ENCODE data around the gene CYP26A1. TPM values are rescaled to one million over a fixed set of nuclear protein-coding genes. Genes with fewer than 3 reads are reported as not detected.

CYP26A1 gene
- total and polyA plus RNA-seq, 2 experiments from 2014 or later = not detected

- no peak for TF ChIP-seq EZH2 (IDR thresholded peaks at IDR 0.05; ENCODE audit: insufficient read depth, poor library complexity, severe bottlenecking)
- no peak for TF ChIP-seq EZH2phosphoT487 (IDR thresholded peaks at IDR 0.05; ENCODE audit: insufficient read depth, low read depth)
- in situ Hi-C loops (cut with MboI) = no loop called here
- 23 to 27% methylated on average over 3 of the region's 3 CpGs for WGBS, 2 experiments (ENCODE audit: low coverage in 1 of 2, low lambda C conversion rate in 2 of 2, missing lambda C conversion rate in 2 of 2)
These were observed 34.0 kb upstream of the CYP26A1 start for GRCh38 chr10:93039721-93040120.

GRCh38 chr10:93054486-93054885 is 19.2 kb upstream of the CYP26A1 start:
- Histone ChIP-seq H3K4me2 (ENCODE audit: unreplicated experiment) (no peak overlapping the region), H3K79me2 (ENCODE audit: insufficient read depth) (no peaks in the 10 kb centered on the region), H3K9ac (no peak overlapping the region), H2AFZ (no peak overlapping the region), H4K20me1 (ENCODE audit: insufficient read depth) (no peaks in the 10 kb centered on the region), H3K4me3 (no peak overlapping the region), H3K36me3 (ENCODE audit: low read depth) (no peaks in the 10 kb centered on the region), H3K27ac (no peak overlapping the region), H3K9me2 (ENCODE audit: insufficient read depth) (no peaks in the 10 kb centered on the region), H3K27me3 (replicated peaks; ENCODE audit: insufficient read depth) (peaks cover 8% of the 10 kb centered on the region), H3K9me3 (ENCODE audit: low read depth) (no peaks in the 10 kb centered on the region), H3K4me1 (ENCODE audit: insufficient read depth) (no peaks in the 10 kb centered on the region), H3F3A (ENCODE audit: insufficient read depth) (no peaks in the 10 kb centered on the region)
- no peak for DNase-seq
- no peak for TF ChIP-seq EZH2phosphoT487 (IDR thresholded peaks at IDR 0.05; ENCODE audit: insufficient read depth, low read depth)
- TF ChIP-seq EZH2 (IDR thresholded peaks at IDR 0.05; ENCODE audit: insufficient read depth, poor library complexity, severe bottlenecking) = no peak
- 84 to 88% methylated on average over 3 of the region's 3 CpGs for WGBS, 2 experiments (ENCODE audit: low coverage in 1 of 2, low lambda C conversion rate in 2 of 2, missing lambda C conversion rate in 2 of 2)
- in situ Hi-C loops (cut with MboI) = no loop called here

More at GRCh38 chr10:93039721-93040120, 34.0 kb upstream of the CYP26A1 start:
- Histone ChIP-seq H2AFZ (peak overlapping the region; percentile 45; the same call in 1 of the 2 replicates), H4K20me1 (ENCODE audit: insufficient read depth) (no peaks in the 10 kb centered on the region), H3K36me3 (ENCODE audit: low read depth) (no peaks in the 10 kb centered on the region), H3K9me3 (ENCODE audit: low read depth) (no peaks in the 10 kb centered on the region), H3K27ac (no peak overlapping the region), H3K79me2 (ENCODE audit: insufficient read depth) (no peaks in the 10 kb centered on the region), H3F3A (ENCODE audit: insufficient read depth) (peaks cover 6% of the 10 kb centered on the region), H3K9me2 (ENCODE audit: insufficient read depth) (no peaks in the 10 kb centered on the region), H3K4me2 (ENCODE audit: unreplicated experiment) (no peak overlapping the region), H3K4me1 (ENCODE audit: insufficient read depth) (peaks cover 8% of the 10 kb centered on the region), H3K27me3 (replicated peaks; ENCODE audit: insufficient read depth) (no peaks in the 10 kb centered on the region), H3K9ac (no peak overlapping the region), H3K4me3 (no peak overlapping the region)
- DNase-seq = peak; percentile 70

- no peaks in the 10 kb centered on the region for H3K4me1 ChIP-seq (ENCODE audit: insufficient read depth)
- H3K4me3 ChIP-seq = no peak overlapping the region
- in situ Hi-C loops (cut with MboI) = no loop called here
- no peaks in the 10 kb centered on the region for H3K9me2 ChIP-seq (ENCODE audit: insufficient read depth)
- no peaks in the 10 kb centered on the region for H3K79me2 ChIP-seq (ENCODE audit: insufficient read depth)
- H3K9me3 ChIP-seq (ENCODE audit: low read depth) = no peaks in the 10 kb centered on the region
- no peak overlapping the region for H3K9ac ChIP-seq
- H4K20me1 ChIP-seq (ENCODE audit: insufficient read depth) = no peaks in the 10 kb centered on the region
- H3K27me3 ChIP-seq (replicated peaks; ENCODE audit: insufficient read depth) = peaks cover 40% of the 10 kb centered on the region
- no peaks in the 10 kb centered on the region for H3F3A ChIP-seq (ENCODE audit: insufficient read depth)
- DNase-seq = no peak
- H2AFZ ChIP-seq = no peak overlapping the region
- TF ChIP-seq EZH2phosphoT487 (IDR thresholded peaks at IDR 0.05; ENCODE audit: insufficient read depth, low read depth) (no peak), EZH2 (IDR thresholded peaks at IDR 0.05; ENCODE audit: insufficient read depth, poor library complexity, severe bottlenecking) (no peak)
- 77 to 85% methylated on average over 3 of the region's 3 CpGs for WGBS, 2 experiments (ENCODE audit: low coverage in 1 of 2, low lambda C conversion rate in 2 of 2, missing lambda C conversion rate in 2 of 2)
- no peak overlapping the region for H3K4me2 ChIP-seq (ENCODE audit: unreplicated experiment)
- no peak overlapping the region for H3K27ac ChIP-seq
- H3K36me3 ChIP-seq (ENCODE audit: low read depth) = no peaks in the 10 kb centered on the region
These were observed 15.6 kb upstream of the CYP26A1 start for GRCh38 chr10:93058139-93058538.

- no peak within 1 kb of the TSS for H3K27ac ChIP-seq
- peak within 1 kb of the TSS; percentile 15 for H3K4me2 ChIP-seq (ENCODE audit: unreplicated experiment)
- no peaks in the 10 kb centered on the region for H4K20me1 ChIP-seq (ENCODE audit: insufficient read depth)
- in situ Hi-C loops (cut with MboI) = no loop called here
- 19 to 20% methylated on average over 55 to 67 of the region's 67 CpGs for WGBS, 2 experiments (ENCODE audit: low coverage in 1 of 2, low lambda C conversion rate in 2 of 2, missing lambda C conversion rate in 2 of 2)
- TF ChIP-seq EZH2 (IDR thresholded peaks at IDR 0.05; ENCODE audit: insufficient read depth, poor library complexity, severe bottlenecking) = peak; percentile 67
- no peak for TF ChIP-seq EZH2phosphoT487 (IDR thresholded peaks at IDR 0.05; ENCODE audit: insufficient read depth, low read depth)
- no peaks in the 10 kb centered on the region for H3K9me2 ChIP-seq (ENCODE audit: insufficient read depth)
- H3K79me2 ChIP-seq (ENCODE audit: insufficient read depth) = no peaks in the 10 kb centered on the region
- DNase-seq = no peak
- H3K9me3 ChIP-seq (ENCODE audit: low read depth) = no peaks in the 10 kb centered on the region
- H3K4me1 ChIP-seq (ENCODE audit: insufficient read depth) = no peaks in the 10 kb centered on the region
- H2AFZ ChIP-seq = no peak within 1 kb of the TSS
- no peak within 1 kb of the TSS for H3K9ac ChIP-seq
- H3K27me3 ChIP-seq (replicated peaks; ENCODE audit: insufficient read depth) = peaks cover 57% of the 10 kb centered on the region
- H3K36me3 ChIP-seq (ENCODE audit: low read depth) = no peaks in the 10 kb centered on the region
- no peak within 1 kb of the TSS for H3K4me3 ChIP-seq
- H3F3A ChIP-seq (ENCODE audit: insufficient read depth) = no peaks in the 10 kb centered on the region
These were observed 13.5 kb upstream of the CYP26A1 start, which contains the start of gene CYP26C1 for GRCh38 chr10:93059975-93060886. CYP26C1 (plus strand) TSS chr10:93060798; CDS start chr10:93061264, 466 bp downstream.
